Neural progenitor cell (in vitro differentiated cells): ENCODE measurements around the gene ADGRG4. TPM values are rescaled to one million over a fixed set of nuclear protein-coding genes. Genes with fewer than 3 reads are reported as not detected.

Experiments used
- DNase-seq: peaks from one replicate; pipeline ENCODE4 v3.0.0-alpha.2; 2016; ENCODE audit warnings: low spot score
- H2AFZ ChIP-seq: fragments of 200-600 bp; sonication (generic); replicated peaks from 2 replicates; pipeline ENCODE4 v1.6.1; 2016; ENCODE audit warnings: antibody characterized with exemption
- H3F3A ChIP-seq: fragments of 200-600 bp; sonication (generic); 2 replicates; pipeline ENCODE4 v1.6.1; 2016; ENCODE audit warnings: antibody characterized with exemption, low read depth
- H3K27ac ChIP-seq: fragments of 200-600 bp; sonication (generic); 2 replicates; pipeline ENCODE4 v1.5.1; 2016; ENCODE audit warnings: mild to moderate bottlenecking
- H3K27me3 ChIP-seq: fragments of 200-600 bp; sonication (generic); 2 replicates; pipeline ENCODE4 v1.6.1; 2016; ENCODE audit warnings: mild to moderate bottlenecking, moderate library complexity
- H3K36me3 ChIP-seq: fragments of 200-600 bp; sonication (generic); 2 replicates; pipeline ENCODE4 v1.5.1; 2016
- H3K4me1 ChIP-seq: fragments of 200-600 bp; sonication (generic); 2 replicates; pipeline ENCODE4 v1.6.1; 2016; ENCODE audit warnings: mixed run types
- H3K4me2 ChIP-seq: fragments of 200-600 bp; sonication (generic); 2 replicates; pipeline ENCODE4 v1.6.1; 2016
- H3K4me3 ChIP-seq: fragments of 200-600 bp; sonication (generic); 2 replicates; pipeline ENCODE4 v1.5.1; 2016
- H3K79me2 ChIP-seq: fragments of 200-600 bp; sonication (generic); 2 replicates; pipeline ENCODE4 v1.6.1; 2016; ENCODE audit warnings: low read depth
- H3K9ac ChIP-seq: fragments of 200-600 bp; sonication (generic); 2 replicates; pipeline ENCODE4 v1.6.1; 2016
- H3K9me3 ChIP-seq: fragments of 200-600 bp; sonication (generic); 2 replicates; pipeline ENCODE4 v1.5.1; 2016; ENCODE audit warnings: low read depth
- H4K20me1 ChIP-seq: fragments of 200-600 bp; sonication (generic); 2 replicates; pipeline ENCODE4 v1.6.1; 2016; ENCODE audit warnings: low read depth
- H3K27ac Mint-ChIP-seq: 3 replicates; pipeline ENCODE4 v1.8.0; 2021; ENCODE audit warnings: mixed read lengths
- H3K27me3 Mint-ChIP-seq: 2 replicates; pipeline ENCODE4 v1.8.0; 2022; ENCODE audit warnings: low read depth, mild to moderate bottlenecking, inconsistent platforms, moderate library complexity, mixed read lengths; ENCODE audit not compliant: insufficient read depth
- H3K36me3 Mint-ChIP-seq: 3 replicates; pipeline ENCODE4 v1.8.0; 2021; ENCODE audit warnings: mixed read lengths
- H3K4me1 Mint-ChIP-seq: 3 replicates; pipeline ENCODE4 v1.8.0; 2021; ENCODE audit warnings: mixed read lengths
- H3K4me3 Mint-ChIP-seq: 3 replicates; pipeline ENCODE4 v1.8.0; 2021; ENCODE audit warnings: mild to moderate bottlenecking, moderate library complexity, mixed read lengths
- H3K9me3 Mint-ChIP-seq: 3 replicates; pipeline ENCODE4 v1.8.0; 2020; ENCODE audit warnings: mixed read lengths
- EZH2 ChIP-seq: fragments of 200-600 bp; sonication (generic); IDR thresholded peaks from 2 replicates; pipeline ENCODE4 v1.6.1; 2017; ENCODE audit warnings: antibody characterized with exemption, mild to moderate bottlenecking, moderate library complexity
- EZH2phosphoT487 ChIP-seq: fragments of 200-600 bp; sonication (generic); IDR thresholded peaks from 2 replicates; pipeline ENCODE4 v1.6.1; 2017; ENCODE audit warnings: antibody characterized with exemption
- total RNA-seq: library from RNA; depleted of rRNA; stranded (reverse); fragments of >200 nt; gene quantifications from 2 replicates; pipeline ENCODE4 v1.2.3, GENCODE V29; 2015; ENCODE audit warnings: low replicate concordance
- TF ChIP-seq, protein P1 (sequence below): fragments of 200-600 bp; sonication (generic); IDR thresholded peaks from 2 replicates; pipeline ENCODE4 v1.5.1; 2017; ENCODE audit warnings: antibody characterized with exemption, mild to moderate bottlenecking

Gene ADGRG4
- total RNA-seq, 1 donor from 2014 or later, result not detected

DNA sequence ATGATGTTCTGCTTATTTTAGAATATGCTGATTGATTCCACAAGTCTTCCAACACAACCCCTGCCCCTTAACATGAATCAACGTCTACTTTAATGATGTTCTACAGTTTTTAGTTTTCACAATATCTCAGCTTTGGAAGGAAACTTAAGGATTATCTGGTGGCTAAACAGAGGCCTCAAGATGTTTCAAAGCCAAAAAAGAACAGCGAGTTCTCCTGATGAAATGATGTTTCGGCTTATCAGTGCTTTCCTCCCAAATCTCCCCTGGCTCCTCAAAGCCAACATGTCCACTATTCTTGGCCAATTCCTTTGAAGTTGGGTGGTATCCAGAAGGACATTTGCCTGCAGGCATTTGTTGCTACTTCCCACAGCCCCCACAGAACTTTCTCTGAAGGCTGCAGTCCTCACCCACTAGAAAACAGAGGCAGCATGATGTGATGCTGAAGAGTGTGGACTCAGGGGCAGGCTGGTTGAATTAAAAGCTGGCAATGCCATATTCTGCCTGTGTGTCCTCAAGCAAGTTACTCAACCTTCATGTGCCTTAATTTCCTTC lies 87.3 kb downstream of the ADGRG4 start:
- peaks cover 1% of the 10 kb centered on the region for H3K9me3 Mint-ChIP-seq
- no peaks in the 10 kb centered on the region for H3K27me3 Mint-ChIP-seq
- no peak overlapping the region for H3K4me3 Mint-ChIP-seq
- H3K4me1 Mint-ChIP-seq, result peaks cover 5% of the 10 kb centered on the region
- no peaks in the 10 kb centered on the region for H3K36me3 Mint-ChIP-seq
- DNase-seq, result no peak
- H3K27ac ChIP-seq, result no peak overlapping the region
- no peaks in the 10 kb centered on the region for H3K79me2 ChIP-seq
- H3K36me3 ChIP-seq, result no peaks in the 10 kb centered on the region
- H3K27me3 ChIP-seq, result no peaks in the 10 kb centered on the region
- no peak overlapping the region for H3K4me3 ChIP-seq
- no peak overlapping the region for H3K27ac Mint-ChIP-seq
- TF ChIP-seq EZH2phosphoT487, result no peak
- TF ChIP-seq, protein P1, sequence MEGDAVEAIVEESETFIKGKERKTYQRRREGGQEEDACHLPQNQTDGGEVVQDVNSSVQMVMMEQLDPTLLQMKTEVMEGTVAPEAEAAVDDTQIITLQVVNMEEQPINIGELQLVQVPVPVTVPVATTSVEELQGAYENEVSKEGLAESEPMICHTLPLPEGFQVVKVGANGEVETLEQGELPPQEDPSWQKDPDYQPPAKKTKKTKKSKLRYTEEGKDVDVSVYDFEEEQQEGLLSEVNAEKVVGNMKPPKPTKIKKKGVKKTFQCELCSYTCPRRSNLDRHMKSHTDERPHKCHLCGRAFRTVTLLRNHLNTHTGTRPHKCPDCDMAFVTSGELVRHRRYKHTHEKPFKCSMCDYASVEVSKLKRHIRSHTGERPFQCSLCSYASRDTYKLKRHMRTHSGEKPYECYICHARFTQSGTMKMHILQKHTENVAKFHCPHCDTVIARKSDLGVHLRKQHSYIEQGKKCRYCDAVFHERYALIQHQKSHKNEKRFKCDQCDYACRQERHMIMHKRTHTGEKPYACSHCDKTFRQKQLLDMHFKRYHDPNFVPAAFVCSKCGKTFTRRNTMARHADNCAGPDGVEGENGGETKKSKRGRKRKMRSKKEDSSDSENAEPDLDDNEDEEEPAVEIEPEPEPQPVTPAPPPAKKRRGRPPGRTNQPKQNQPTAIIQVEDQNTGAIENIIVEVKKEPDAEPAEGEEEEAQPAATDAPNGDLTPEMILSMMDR, result no peak
- no peak for TF ChIP-seq EZH2
- no peaks in the 10 kb centered on the region for H4K20me1 ChIP-seq
- no peak overlapping the region for H2AFZ ChIP-seq
- no peaks in the 10 kb centered on the region for H3K4me1 ChIP-seq
- no peaks in the 10 kb centered on the region for H3K9me3 ChIP-seq
- H3K4me2 ChIP-seq, result no peak overlapping the region
- no peaks in the 10 kb centered on the region for H3F3A ChIP-seq
- H3K9ac ChIP-seq, result no peak overlapping the region

DNA sequence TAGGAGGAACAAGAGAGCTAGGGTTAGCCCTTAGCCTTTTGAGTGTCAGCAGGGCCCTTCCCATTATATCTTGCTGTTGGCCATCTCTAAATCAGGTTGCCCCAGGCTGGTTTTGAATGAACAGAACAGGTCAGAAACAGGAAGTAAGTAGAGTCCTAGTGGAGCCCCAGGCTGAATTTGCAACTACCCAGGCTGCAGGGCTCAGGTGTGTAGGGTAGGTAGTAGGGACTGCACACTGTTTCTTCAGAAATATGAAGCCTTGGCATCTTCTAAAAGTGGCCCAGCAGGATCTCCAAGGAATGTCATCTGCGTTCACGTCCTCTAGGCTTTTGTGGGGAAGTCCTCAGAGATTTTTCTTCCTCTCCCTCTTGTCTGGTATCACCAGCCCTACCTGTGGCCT lies 90.2 kb downstream of the ADGRG4 start:
- Histone ChIP-seq H4K20me1 (no peaks in the 10 kb centered on the region), H3K27ac (no peak overlapping the region), H3K4me3 (no peak overlapping the region), H3K4me2 (no peak overlapping the region), H3K9ac (no peak overlapping the region), H3K79me2 (no peaks in the 10 kb centered on the region), H3K9me3 (no peaks in the 10 kb centered on the region), H3K4me1 (no peaks in the 10 kb centered on the region), H3F3A (no peaks in the 10 kb centered on the region), H2AFZ (no peak overlapping the region), H3K36me3 (no peaks in the 10 kb centered on the region), H3K27me3 (no peaks in the 10 kb centered on the region)
- Mint-ChIP-seq H3K36me3 (no peaks in the 10 kb centered on the region), H3K4me1 (peaks cover 5% of the 10 kb centered on the region), H3K4me3 (no peak overlapping the region), H3K27ac (no peak overlapping the region), H3K9me3 (peaks cover 1% of the 10 kb centered on the region), H3K27me3 (no peaks in the 10 kb centered on the region)
- DNase-seq, result no peak
- TF ChIP-seq EZH2phosphoT487, result no peak
- TF ChIP-seq, protein P1, result no peak
- no peak for TF ChIP-seq EZH2

DNA sequence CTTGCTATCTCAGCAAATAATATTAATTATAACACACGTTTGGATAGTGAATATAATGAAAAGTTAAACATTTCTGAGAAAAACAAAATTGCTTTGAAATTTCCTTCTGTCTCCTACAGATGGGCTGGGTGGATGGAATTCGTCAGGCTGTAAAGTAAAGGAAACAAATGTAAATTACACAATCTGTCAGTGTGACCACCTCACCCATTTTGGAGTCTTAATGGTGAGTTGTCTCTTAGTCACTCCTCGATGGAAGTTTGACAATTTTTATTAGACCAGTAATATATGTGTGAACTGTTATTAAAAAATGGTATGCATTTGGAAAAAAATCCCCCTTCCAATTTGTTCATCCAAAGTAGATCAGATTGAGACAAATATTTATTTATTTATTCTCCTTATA lies 94.5 kb downstream of the ADGRG4 start:
- no peak for DNase-seq
- Histone ChIP-seq H3K9ac (no peak overlapping the region), H3K4me2 (no peak overlapping the region), H3F3A (no peaks in the 10 kb centered on the region), H3K36me3 (no peaks in the 10 kb centered on the region), H4K20me1 (no peaks in the 10 kb centered on the region), H3K79me2 (no peaks in the 10 kb centered on the region), H3K4me3 (no peak overlapping the region), H2AFZ (no peak overlapping the region), H3K27me3 (no peaks in the 10 kb centered on the region), H3K27ac (no peak overlapping the region), H3K9me3 (no peaks in the 10 kb centered on the region), H3K4me1 (no peaks in the 10 kb centered on the region)
- no peak for TF ChIP-seq EZH2
- H3K27me3 Mint-ChIP-seq, result no peaks in the 10 kb centered on the region
- H3K4me1 Mint-ChIP-seq, result no peaks in the 10 kb centered on the region
- no peak overlapping the region for H3K4me3 Mint-ChIP-seq
- peaks cover under 1% of the 10 kb centered on the region for H3K9me3 Mint-ChIP-seq
- no peaks in the 10 kb centered on the region for H3K36me3 Mint-ChIP-seq
- H3K27ac Mint-ChIP-seq, result no peak overlapping the region

DNA sequence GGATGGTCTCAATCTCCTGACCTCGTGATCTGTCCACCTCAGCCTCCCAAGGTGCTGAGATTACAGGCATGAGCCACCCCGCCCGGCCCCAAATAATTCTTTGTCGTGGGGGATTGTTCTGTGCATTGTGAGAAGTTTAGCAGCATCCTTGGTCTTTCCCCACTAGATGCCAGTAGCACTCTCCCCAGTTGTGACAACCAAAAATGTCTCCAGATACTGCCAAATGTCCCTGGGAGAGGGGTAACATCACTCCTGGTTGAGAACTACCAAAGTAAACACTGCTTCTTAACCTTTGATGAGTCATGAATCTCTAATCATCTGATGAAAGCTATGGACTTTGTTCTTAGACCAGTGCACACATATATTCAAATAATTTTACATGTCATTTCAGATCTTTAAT lies 96.2 kb downstream of the ADGRG4 start:
- Histone ChIP-seq H3K9ac (no peak overlapping the region), H2AFZ (no peak overlapping the region), H3K27ac (no peak overlapping the region), H3F3A (no peaks in the 10 kb centered on the region), H3K27me3 (no peaks in the 10 kb centered on the region), H3K9me3 (no peaks in the 10 kb centered on the region), H4K20me1 (no peaks in the 10 kb centered on the region), H3K36me3 (no peaks in the 10 kb centered on the region), H3K4me2 (no peak overlapping the region), H3K4me3 (no peak overlapping the region), H3K4me1 (no peaks in the 10 kb centered on the region), H3K79me2 (no peaks in the 10 kb centered on the region)
- no peaks in the 10 kb centered on the region for H3K36me3 Mint-ChIP-seq
- no peaks in the 10 kb centered on the region for H3K9me3 Mint-ChIP-seq
- no peaks in the 10 kb centered on the region for H3K27me3 Mint-ChIP-seq
- peak; percentile 3 for DNase-seq
- TF ChIP-seq EZH2, result no peak
- TF ChIP-seq, protein P1, result peak; percentile 7
- no peak overlapping the region for H3K27ac Mint-ChIP-seq
- H3K4me1 Mint-ChIP-seq, result no peaks in the 10 kb centered on the region
- H3K4me3 Mint-ChIP-seq, result no peak overlapping the region
